ENCODE data around the gene IPO9.
"Not testable (repeated sequence)": the region's sequence is repeated elsewhere in the genome, so short reads cannot be mapped to it uniquely, and the experiment has no call there.

IPO9 gene

GRCh38 chr1:201849372-201850052 lies 20.6 kb downstream of the IPO9 start:
- DNase-seq = no peak

- DNase-seq = no peak
These were observed 21.1 kb downstream of the IPO9 start for GRCh38 chr1:201850053-201850397.

GRCh38 chr1:201851949-201852348 lies 23.0 kb downstream of the IPO9 start:
- no peak for DNase-seq

GRCh38 chr1:201856722-201857121 lies 27.8 kb downstream of the IPO9 start:
- not testable (repeated sequence) for DNase-seq

GRCh38 chr1:201859424-201859823 lies 30.5 kb downstream of the IPO9 start:
- DNase-seq = no peak

- DNase-seq = no peak
These were observed 32.5 kb downstream of the IPO9 start for GRCh38 chr1:201861448-201861847.

- no peak for DNase-seq
These were observed 41.4 kb downstream of the IPO9 start for GRCh38 chr1:201870397-201870796.

GRCh38 chr1:201874672-201875071 lies 45.7 kb downstream of the IPO9 start:
- no peak for DNase-seq

GRCh38 chr1:201876148-201876818 lies 47.3 kb downstream of the IPO9 start:
- no peak for DNase-seq

GRCh38 chr1:201877877-201878401 lies 49.0 kb downstream of the IPO9 start:
- DNase-seq = no peak

GRCh38 chr1:201880928-201881571 lies 52.1 kb downstream of the IPO9 start:
- no peak for DNase-seq

GRCh38 chr1:201881617-201882016 lies 52.7 kb downstream of the IPO9 start:
- no peak for DNase-seq

GRCh38 chr1:201882665-201883132 lies 53.7 kb downstream of the IPO9 start:
- no peak for DNase-seq

- no peak for DNase-seq
These were observed 54.3 kb downstream of the IPO9 start for GRCh38 chr1:201883266-201883665.

GRCh38 chr1:201883786-201884185 lies 54.8 kb downstream of the IPO9 start:
- DNase-seq = no peak

- no peak for DNase-seq
These were observed 55.5 kb downstream of the IPO9 start for GRCh38 chr1:201884425-201884824.

GRCh38 chr1:201885531-201886075 lies 56.6 kb downstream of the IPO9 start:
- DNase-seq = no peak

- no peak for DNase-seq
These were observed 57.3 kb downstream of the IPO9 start for GRCh38 chr1:201886103-201886885.

- no peak for DNase-seq
These were observed 58.3 kb downstream of the IPO9 start for GRCh38 chr1:201887116-201887866.

- peak; percentile 70 for DNase-seq
These were observed 59.5 kb downstream of the IPO9 start, which contains the start of gene SHISA4 for GRCh38 chr1:201888282-201889089. Gene SHISA4, plus strand, starts transcription at chr1:201888898. Its CDS starts 97 bp downstream, at chr1:201888995.

Data from NCI-H774 (cell line).